A673 (cell line): Measurements from ENCODE around the gene ARF6. TPM values are rescaled to one million over a fixed set of nuclear protein-coding genes. Genes with fewer than 3 reads are reported as not detected.
"Not testable (repeated sequence)": the region's sequence is repeated elsewhere in the genome, so short reads cannot be mapped to it uniquely, and the experiment has no call there.

Experiments used
- BruUV-seq: library from RNA; stranded (reverse); fragments of 400-500 nt; replicated peaks from 2 replicates; lab custom pipeline; 2021; lab: Mats Ljungman, UMichigan
- CTCF ChIA-PET: fragments of 300-600 bp; sonication (Branson Sonifier 250); formaldehyde crosslinking; loops from one replicate; lab custom pipeline; 2022; ENCODE audit warnings: antibody characterized with exemption; lab: Charles Lee
- POLR2A ChIA-PET: fragments of 300-600 bp; sonication (Branson Sonifier 250); formaldehyde crosslinking; loops from one replicate; lab custom pipeline; 2022; ENCODE audit warnings: antibody characterized with exemption; ENCODE audit not compliant: low non-redundant PET; lab: Charles Lee
- DNase-seq: peaks from one replicate; pipeline ENCODE4 v3.0.0-alpha.2; 2015; ENCODE audit warnings: low spot score
- H3K27ac ChIP-seq: fragments of 200-600 bp; sonication (generic); 2 replicates; pipeline ENCODE4 v1.5.1; 2016; ENCODE audit warnings: mixed run types, low read depth, mild to moderate bottlenecking, mixed read lengths, antibody characterized with exemption, low read length; ENCODE audit not compliant: poor library complexity, severe bottlenecking
- H3K27me3 ChIP-seq: fragments of 200-600 bp; sonication (generic); replicated peaks from 2 replicates; pipeline ENCODE4 v1.6.1; 2017; ENCODE audit warnings: mixed run types, low read depth, mild to moderate bottlenecking, mixed read lengths, antibody characterized with exemption, low read length; ENCODE audit not compliant: insufficient read depth, poor library complexity
- H3K36me3 ChIP-seq: fragments of 200-600 bp; sonication (generic); 2 replicates; pipeline ENCODE4 v1.6.1; 2016; ENCODE audit warnings: mixed run types, mild to moderate bottlenecking, mixed read lengths, antibody characterized with exemption, low read length; ENCODE audit not compliant: insufficient read depth, poor library complexity, severe bottlenecking
- H3K4me1 ChIP-seq: fragments of 200-600 bp; sonication (generic); 2 replicates; pipeline ENCODE4 v1.6.1; 2017; ENCODE audit warnings: mixed run types, mild to moderate bottlenecking, mixed read lengths, antibody characterized with exemption, low read length; ENCODE audit not compliant: insufficient read depth, poor library complexity, severe bottlenecking
- H3K4me3 ChIP-seq: fragments of 200-600 bp; sonication (generic); 2 replicates; pipeline ENCODE4 v1.5.1; 2016; ENCODE audit warnings: low read depth, mixed run types, mild to moderate bottlenecking, mixed read lengths, low read length; ENCODE audit not compliant: poor library complexity, severe bottlenecking
- H3K9me3 ChIP-seq: fragments of 200-600 bp; sonication (generic); 2 replicates; pipeline ENCODE4 v1.6.1; 2016; ENCODE audit warnings: mixed run types, low read depth, mild to moderate bottlenecking, mixed read lengths, antibody characterized with exemption, low read length; ENCODE audit not compliant: poor library complexity, severe bottlenecking
- EZH2 ChIP-seq: fragments of 200-600 bp; sonication (generic); IDR thresholded peaks from 2 replicates; pipeline ENCODE4 v1.6.1; 2017; ENCODE audit warnings: borderline replicate concordance, low read depth, mild to moderate bottlenecking, mixed read lengths, antibody characterized with exemption, low read length; ENCODE audit not compliant: poor library complexity, severe bottlenecking
- intact Hi-C: fragments of 100-400 bp; cut with micrococcal nuclease; formaldehyde crosslinking; loops from one replicate; pipeline ENCODE4 v1.10.0; 2022; ENCODE audit not compliant: unreplicated experiment
- total RNA-seq: library from RNA; stranded (reverse); gene quantifications from 2 replicates; pipeline ENCODE4 v1.2.3, GENCODE V29; 2021
- TF ChIP-seq, protein P1 (sequence below): fragments of 300-800, 200-600 bp; sonication (generic); conservative IDR thresholded peaks from 2 replicates; pipeline ENCODE4 v1.5.1; 2017; ENCODE audit warnings: low read depth, mild to moderate bottlenecking, antibody characterized with exemption, low read length, moderate library complexity, mixed read lengths

The ARF6 gene
- total RNA-seq, 1 experiment from 2014 or later = 67.6 TPM

GRCh38 chr14:49897965-49898364 lies 5.1 kb downstream of the ARF6 start:
- peaks cover 27% of the 10 kb centered on the region for H3K4me1 ChIP-seq
- ChIA-PET POLR2A (no interaction called here), CTCF (no interaction called here)
- no peaks in the 10 kb centered on the region for H3K27me3 ChIP-seq
- intact Hi-C loops = no loop called here
- H3K36me3 ChIP-seq = peaks cover 29% of the 10 kb centered on the region
- no peaks in the 10 kb centered on the region for H3K9me3 ChIP-seq
- TF ChIP-seq, protein P1, sequence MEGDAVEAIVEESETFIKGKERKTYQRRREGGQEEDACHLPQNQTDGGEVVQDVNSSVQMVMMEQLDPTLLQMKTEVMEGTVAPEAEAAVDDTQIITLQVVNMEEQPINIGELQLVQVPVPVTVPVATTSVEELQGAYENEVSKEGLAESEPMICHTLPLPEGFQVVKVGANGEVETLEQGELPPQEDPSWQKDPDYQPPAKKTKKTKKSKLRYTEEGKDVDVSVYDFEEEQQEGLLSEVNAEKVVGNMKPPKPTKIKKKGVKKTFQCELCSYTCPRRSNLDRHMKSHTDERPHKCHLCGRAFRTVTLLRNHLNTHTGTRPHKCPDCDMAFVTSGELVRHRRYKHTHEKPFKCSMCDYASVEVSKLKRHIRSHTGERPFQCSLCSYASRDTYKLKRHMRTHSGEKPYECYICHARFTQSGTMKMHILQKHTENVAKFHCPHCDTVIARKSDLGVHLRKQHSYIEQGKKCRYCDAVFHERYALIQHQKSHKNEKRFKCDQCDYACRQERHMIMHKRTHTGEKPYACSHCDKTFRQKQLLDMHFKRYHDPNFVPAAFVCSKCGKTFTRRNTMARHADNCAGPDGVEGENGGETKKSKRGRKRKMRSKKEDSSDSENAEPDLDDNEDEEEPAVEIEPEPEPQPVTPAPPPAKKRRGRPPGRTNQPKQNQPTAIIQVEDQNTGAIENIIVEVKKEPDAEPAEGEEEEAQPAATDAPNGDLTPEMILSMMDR = no peak
- TF ChIP-seq EZH2 = no peak
- no peak overlapping the region for H3K4me3 ChIP-seq
- DNase-seq = no peak
- no TSS peak for BruUV-seq
- H3K27ac ChIP-seq = no peak overlapping the region

- Histone ChIP-seq H3K9me3 (no peaks in the 10 kb centered on the region), H3K27me3 (no peaks in the 10 kb centered on the region), H3K4me3 (no peak overlapping the region), H3K36me3 (peaks cover 29% of the 10 kb centered on the region), H3K27ac (peak overlapping the region; percentile 4), H3K4me1 (peaks cover 27% of the 10 kb centered on the region)
- no peak for TF ChIP-seq EZH2
- TF ChIP-seq, protein P1 = no peak
- ChIA-PET POLR2A (no interaction called here), CTCF (no interaction called here)
- intact Hi-C loops = no loop called here
- BruUV-seq = no TSS peak
- DNase-seq = no peak
These were observed 5.6 kb downstream of the ARF6 start for GRCh38 chr14:49898485-49898884.

GRCh38 chr14:49900973-49901372 lies 8.1 kb downstream of the ARF6 start:
- H3K27ac ChIP-seq = no peak overlapping the region
- BruUV-seq = no TSS peak
- POLR2A ChIA-PET = no interaction called here
- no peaks in the 10 kb centered on the region for H3K27me3 ChIP-seq
- no peak for TF ChIP-seq EZH2
- TF ChIP-seq, protein P1 = no peak
- peaks cover 6% of the 10 kb centered on the region for H3K36me3 ChIP-seq
- H3K4me1 ChIP-seq = peaks cover 33% of the 10 kb centered on the region
- H3K9me3 ChIP-seq = no peaks in the 10 kb centered on the region
- no peak overlapping the region for H3K4me3 ChIP-seq
- intact Hi-C loops = no loop called here
- CTCF ChIA-PET = no interaction called here
- DNase-seq = no peak

DNA sequence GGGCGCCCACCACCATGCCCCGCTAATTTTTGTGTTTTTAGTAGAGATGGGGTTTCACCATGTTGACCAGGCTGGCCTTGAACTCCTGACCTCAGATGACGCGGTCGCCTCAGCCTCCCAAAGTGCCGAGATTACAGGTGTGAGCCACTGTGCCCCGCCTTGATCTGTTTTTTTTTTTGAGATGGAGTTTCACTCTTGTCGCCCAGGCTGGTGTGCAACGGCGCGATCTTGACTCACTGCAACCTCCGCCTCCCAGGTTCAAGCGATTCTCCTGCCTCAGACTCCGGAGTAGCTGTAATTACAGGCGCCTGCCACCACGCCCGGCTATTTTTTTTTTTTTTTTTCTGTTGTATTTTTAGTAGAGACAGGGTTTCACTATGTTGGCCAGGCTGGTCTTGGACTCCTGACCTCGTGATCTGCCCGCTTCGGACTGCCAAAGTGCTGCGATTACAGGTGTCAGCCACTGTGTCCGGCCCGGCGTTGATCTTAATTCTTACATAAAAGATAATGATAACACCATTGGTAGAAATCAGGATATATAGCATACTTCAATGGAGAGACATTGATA lies 9.9 kb downstream of the ARF6 start:
- CTCF ChIA-PET = interaction anchor here (0.7 kb wide), 1 partner anchor 138 kb away, joined by 3 read pairs; no protein-coding TSS in a partner anchor
- intact Hi-C loops, POLR2A ChIA-PET, DNase-seq, BruUV-seq, H3K27me3 ChIP-seq, H3K27ac ChIP-seq, H3K9me3 ChIP-seq, H3K36me3 ChIP-seq, H3K4me3 ChIP-seq: not testable (repeated sequence)
- peaks cover 39% of the 10 kb centered on the region for H3K4me1 ChIP-seq
